H9 (cell line): Measurements from ENCODE around the gene EFNA5. TPM values are rescaled to one million over a fixed set of nuclear protein-coding genes. Genes with fewer than 3 reads are reported as not detected.
"Not testable (repeated sequence)": the region's sequence is repeated elsewhere in the genome, so short reads cannot be mapped to it uniquely, and the experiment has no call there.

Experiments
- DNase-seq: peaks from one replicate; pipeline ENCODE4 v3.0.0-alpha.2; 2017
- H2AFZ ChIP-seq: one replicate; pipeline ENCODE4 v1.6.1; 2013; ENCODE audit warnings: mild to moderate bottlenecking, low read length, control low read depth, moderate library complexity
- H2AK5ac ChIP-seq: 2 replicates; pipeline ENCODE4 v1.6.1; 2013; ENCODE audit warnings: low read length, control low read depth, mixed read lengths; ENCODE audit not compliant: insufficient read length
- H2BK120ac ChIP-seq: one replicate; pipeline ENCODE4 v1.6.1; 2013; ENCODE audit warnings: low read depth, mild to moderate bottlenecking, low read length, control low read depth, inconsistent platforms; ENCODE audit not compliant: poor library complexity, severe bottlenecking
- H2BK12ac ChIP-seq: 2 replicates; pipeline ENCODE4 v1.6.1; 2013; ENCODE audit warnings: low read length, control low read depth, mixed read lengths, low read depth; ENCODE audit not compliant: insufficient read length
- H2BK15ac ChIP-seq: 2 replicates; pipeline ENCODE4 v1.6.1; 2013; ENCODE audit warnings: low read depth, low read length, control low read depth
- H2BK20ac ChIP-seq: one replicate; pipeline ENCODE4 v1.6.1; 2013; ENCODE audit warnings: low read depth, mild to moderate bottlenecking, low read length, control low read depth, inconsistent platforms; ENCODE audit not compliant: poor library complexity, severe bottlenecking
- H2BK5ac ChIP-seq: 2 replicates; pipeline ENCODE4 v1.6.1; 2013; ENCODE audit warnings: low read length, control low read depth, mixed read lengths; ENCODE audit not compliant: insufficient read length
- H3K14ac ChIP-seq: 2 replicates; pipeline ENCODE4 v1.6.1; 2013; ENCODE audit warnings: low read length, control low read depth; ENCODE audit not compliant: insufficient read depth
- H3K18ac ChIP-seq: 2 replicates; pipeline ENCODE4 v1.6.1; 2013; ENCODE audit warnings: low read depth, mild to moderate bottlenecking, mixed read lengths, low read length, control low read depth; ENCODE audit not compliant: insufficient read length
- H3K23ac ChIP-seq: 2 replicates; pipeline ENCODE4 v1.6.1; 2013; ENCODE audit warnings: low read length, control low read depth, mixed read lengths, low read depth; ENCODE audit not compliant: insufficient read length
- H3K23me2 ChIP-seq: 2 replicates; pipeline ENCODE4 v1.6.1; 2013; ENCODE audit warnings: low read depth, mild to moderate bottlenecking, mixed read lengths, low read length, control low read depth; ENCODE audit not compliant: insufficient read length, poor library complexity, severe bottlenecking
- H3K27ac ChIP-seq: 2 replicates; pipeline ENCODE4 v1.5.1; 2013; ENCODE audit warnings: low read length, control low read depth, mixed read lengths, low read depth; ENCODE audit not compliant: insufficient read length
- H3K27me3 ChIP-seq: 2 replicates; pipeline ENCODE4 v1.6.1; 2013; ENCODE audit warnings: low read length, control low read depth, inconsistent platforms; ENCODE audit not compliant: insufficient read depth
- H3K4ac ChIP-seq: 2 replicates; pipeline ENCODE4 v1.6.1; 2013; ENCODE audit warnings: low read depth, mild to moderate bottlenecking, control low read depth, inconsistent platforms, low read length, moderate library complexity
- H3K4me1 ChIP-seq: 2 replicates; pipeline ENCODE4 v1.6.1; 2013; ENCODE audit warnings: low read length, control low read depth, inconsistent platforms; ENCODE audit not compliant: insufficient read depth
- H3K4me2 ChIP-seq: 2 replicates; pipeline ENCODE4 v1.6.1; 2013; ENCODE audit warnings: low read length, control low read depth, mixed read lengths; ENCODE audit not compliant: insufficient read length, insufficient read depth
- H3K56ac ChIP-seq: 2 replicates; pipeline ENCODE4 v1.6.1; 2013; ENCODE audit warnings: low read depth, mild to moderate bottlenecking, mixed read lengths, low read length, control low read depth; ENCODE audit not compliant: insufficient read length
- H3K79me1 ChIP-seq: 2 replicates; pipeline ENCODE4 v1.6.1; 2013; ENCODE audit warnings: low read depth, mild to moderate bottlenecking, moderate library complexity, low read length, control low read depth, inconsistent platforms; ENCODE audit not compliant: insufficient read depth, poor library complexity, severe bottlenecking
- H3K79me2 ChIP-seq: 2 replicates; pipeline ENCODE4 v1.6.1; 2013; ENCODE audit warnings: low read length, control low read depth, inconsistent platforms; ENCODE audit not compliant: insufficient read depth
- H3K9ac ChIP-seq: 2 replicates; pipeline ENCODE4 v1.6.1; 2013; ENCODE audit warnings: low read length, control low read depth, mixed read lengths; ENCODE audit not compliant: insufficient read length; ENCODE audit errors: extremely low read depth
- H3K9me3 ChIP-seq: one replicate; pipeline ENCODE4 v1.6.1; 2013; ENCODE audit warnings: low read depth, low read length, inconsistent platforms; ENCODE audit not compliant: control insufficient read depth
- H3T11ph ChIP-seq: one replicate; pipeline ENCODE4 v1.6.1; 2013; ENCODE audit warnings: mild to moderate bottlenecking, low read length, control low read depth, inconsistent platforms
- H4K20me1 ChIP-seq: one replicate; pipeline ENCODE4 v1.6.1; 2013; ENCODE audit not compliant: control insufficient read depth, insufficient read length, insufficient read depth
- H4K5ac ChIP-seq: 2 replicates; pipeline ENCODE4 v1.6.1; 2013; ENCODE audit warnings: low read depth, mild to moderate bottlenecking, mixed read lengths, low read length, control low read depth; ENCODE audit not compliant: insufficient read length
- H4K8ac ChIP-seq: replicated peaks from 2 replicates; pipeline ENCODE4 v1.6.1; 2013; ENCODE audit warnings: low read length, control low read depth, mixed read lengths, low read depth; ENCODE audit not compliant: insufficient read length
- H4K91ac ChIP-seq: 2 replicates; pipeline ENCODE4 v1.6.1; 2013; ENCODE audit warnings: low read depth, mild to moderate bottlenecking, moderate library complexity, mixed read lengths, low read length, control low read depth; ENCODE audit not compliant: insufficient read length
- H3K27ac Mint-ChIP-seq, 3 experiments: 2 replicates in 2 of 3; 3 replicates in 1 of 3; pipeline ENCODE4 v1.8.0; 2020 to 2021; ENCODE audit warnings: mixed read lengths in 3 of 3, mild to moderate bottlenecking in 1 of 3, moderate library complexity in 1 of 3
- H3K27me3 Mint-ChIP-seq: 2 replicates; pipeline ENCODE4 v1.8.0; 2021; ENCODE audit warnings: low read depth, mild to moderate bottlenecking, moderate library complexity, mixed read lengths
- H3K36me3 Mint-ChIP-seq, 3 experiments: 2 replicates in 2 of 3; 3 replicates in 1 of 3; pipeline ENCODE4 v1.8.0; 2020 to 2021; ENCODE audit warnings: low read depth in 3 of 3, mixed read lengths in 3 of 3; ENCODE audit not compliant: insufficient read depth in 1 of 3
- H3K4me1 Mint-ChIP-seq, 2 experiments: 2 replicates each; pipeline ENCODE4 v1.8.0; 2020; ENCODE audit warnings: mixed read lengths in 2 of 2
- H3K4me3 Mint-ChIP-seq, 2 experiments: 2 replicates in 1 of 2; 3 replicates in 1 of 2; pipeline ENCODE4 v1.8.0; 2020 to 2021; ENCODE audit warnings: mild to moderate bottlenecking in 2 of 2, mixed read lengths in 2 of 2, moderate library complexity in 1 of 2
- H3K9me3 Mint-ChIP-seq, 2 experiments: 2 replicates in 1 of 2; 3 replicates in 1 of 2; pipeline ENCODE4 v1.8.0; 2020; ENCODE audit warnings: mild to moderate bottlenecking in 2 of 2, mixed read lengths in 2 of 2, moderate library complexity in 1 of 2
- CTCF ChIP-seq: fragments of 200-600 bp; sonication (generic); conservative IDR thresholded peaks from 3 replicates; pipeline ENCODE4 v1.8.0; 2021; ENCODE audit warnings: antibody characterized with exemption, mild to moderate bottlenecking
- WGBS: extraction: QIAGEN DNeasy Blood & Tissue Kit; methylation state at CpG from one replicate; pipeline ENCODE4 v1.1.7; 2013; ENCODE audit warnings: missing lambda C conversion rate, low lambda C conversion rate, mixed read lengths; ENCODE audit not compliant: insufficient read length; ENCODE audit errors: extremely low coverage; 5-methylcytosine and 5-hydroxymethylcytosine counted together
- total RNA-seq: library from RNA; stranded (reverse); gene quantifications from 2 replicates; pipeline ENCODE4 v1.2.1, GENCODE V29; 2021

Gene EFNA5
- total RNA-seq, 1 experiment from 2014 or later = 20.4 TPM

GRCh38 chr5:107352576-107352975 is 318.2 kb downstream of the EFNA5 start:
- Mint-ChIP-seq H3K9me3 (peaks cover 3 to 9% of the 10 kb centered on the region in 2 experiments), H3K4me3 (no peak overlapping the region), H3K27ac (peak overlapping the region in 1 of 3 experiments; percentile 59; a peak in 2 of 7 replicates), H3K4me1 (peaks cover 0 to under 1% of the 10 kb centered on the region in 2 experiments; a peak in 2 of 4 replicates), H3K27me3 (no peaks in the 10 kb centered on the region), H3K36me3 (peaks cover 2 to 8% (median 3%) of the 10 kb centered on the region in 3 experiments)
- no peaks in the 10 kb centered on the region for H3K79me1 ChIP-seq
- no peak overlapping the region for H3K18ac ChIP-seq
- H4K5ac ChIP-seq = no peak overlapping the region
- no peak overlapping the region for H2AK5ac ChIP-seq
- H4K20me1 ChIP-seq = no peaks in the 10 kb centered on the region
- H2AFZ ChIP-seq = no peak overlapping the region
- H2BK20ac ChIP-seq = no peak overlapping the region
- no peak overlapping the region for H2BK5ac ChIP-seq
- no peak overlapping the region for H2BK12ac ChIP-seq
- H3K27ac ChIP-seq = no peak overlapping the region
- no peaks in the 10 kb centered on the region for H3K23me2 ChIP-seq
- H3K9ac ChIP-seq = no peak overlapping the region
- no peak overlapping the region for H3K4ac ChIP-seq
- no peaks in the 10 kb centered on the region for H3K79me2 ChIP-seq
- H4K8ac ChIP-seq = no peak overlapping the region
- no peak for DNase-seq
- H4K91ac ChIP-seq = no peak overlapping the region
- no peak overlapping the region for H3K14ac ChIP-seq
- no peak overlapping the region for H3K56ac ChIP-seq
- no peak overlapping the region for H2BK15ac ChIP-seq
- no peaks in the 10 kb centered on the region for H3K4me1 ChIP-seq
- H3K4me2 ChIP-seq = no peak overlapping the region
- no CpG with 5 or more reads among the region's 2 CpGs for WGBS
- H3K23ac ChIP-seq = no peak overlapping the region
- peak; percentile 25; the same call in 1 of the 3 replicates for TF ChIP-seq CTCF
- H3K27me3 ChIP-seq = no peaks in the 10 kb centered on the region
- no peaks in the 10 kb centered on the region for H3K9me3 ChIP-seq
- no peak overlapping the region for H3T11ph ChIP-seq
- H2BK120ac ChIP-seq = no peak overlapping the region

GRCh38 chr5:107346580-107346979 is 324.2 kb downstream of the EFNA5 start:
- H2BK12ac ChIP-seq = not testable (repeated sequence)

More at GRCh38 chr5:107346580-107346979, 324.2 kb downstream of the EFNA5 start:
- not testable (repeated sequence) for H3K18ac ChIP-seq, H3K4me3 Mint-ChIP-seq, H3K4me1 ChIP-seq, H3K79me2 ChIP-seq, H3K27me3 ChIP-seq, H2BK120ac ChIP-seq, H2BK20ac ChIP-seq, H4K91ac ChIP-seq, H3K14ac ChIP-seq, H3K27me3 Mint-ChIP-seq, H2BK5ac ChIP-seq, H4K20me1 ChIP-seq, H3K27ac ChIP-seq, H3K27ac Mint-ChIP-seq, H3K9ac ChIP-seq, H4K5ac ChIP-seq, H3K23ac ChIP-seq, DNase-seq, H3K4me2 ChIP-seq, H2AK5ac ChIP-seq, H4K8ac ChIP-seq, H3K4ac ChIP-seq, H3K23me2 ChIP-seq, H2AFZ ChIP-seq, H3T11ph ChIP-seq, H2BK15ac ChIP-seq, H3K56ac ChIP-seq, H3K9me3 ChIP-seq, H3K79me1 ChIP-seq
- WGBS = no CpG with 5 or more reads among the region's 3 CpGs
- Mint-ChIP-seq H3K36me3 (peaks cover 24 to 44% (median 27%) of the 10 kb centered on the region in 3 experiments), H3K4me1 (peaks cover 10 to 17% of the 10 kb centered on the region in 2 experiments), H3K9me3 (peaks cover 34 to 37% of the 10 kb centered on the region in 2 experiments)
